Stimulated activated CD4-positive, alpha-beta T cell treated with anti-CD3 and anti-CD28 coated beads, Interleukin-15, amount 100 ng/mL, for 48 hours (primary cell): ENCODE results near the gene LARP6.
"Not testable (repeated sequence)": the region's sequence is repeated elsewhere in the genome, so short reads cannot be mapped to it uniquely, and the experiment has no call there.

Experiments used
- DNase-seq, 2 donors: peaks; one replicate each; pipeline ENCODE4 v3.0.0-alpha.2; 2020; ENCODE audit warnings: low read depth in 2 of 2

The LARP6 gene

GRCh38 chr15:70853973-70854665 is at the start of gene LARP6:
TSS of gene LARP6 (minus strand) at chr15:70854157. CDS start at chr15:70854088, 69 bp downstream.
- DNase-seq: peak in 1 of 2 donors; percentile 7

- DNase-seq: no peak
Observed at GRCh38 chr15:70902107-70902506, 48.1 kb upstream of the LARP6 start.

- DNase-seq: no peak
Observed at GRCh38 chr15:70892912-70893560, 39.1 kb upstream of the LARP6 start.

GRCh38 chr15:70892002-70892911 is 38.3 kb upstream of the LARP6 start, which contains the start of the genes LRRC49 and THAP10:
TSS of gene LRRC49 (plus strand) at chr15:70892826. CDS start at chr15:70892895, 69 bp downstream.
TSS of gene THAP10 (minus strand) at chr15:70892433. CDS start at chr15:70892272, 161 bp downstream.
- DNase-seq: peak in 1 of 2 donors; percentile 26

- DNase-seq: no peak
Observed at GRCh38 chr15:70882361-70882760, 28.4 kb upstream of the LARP6 start.

GRCh38 chr15:70880781-70881180 is 26.8 kb upstream of the LARP6 start:
- no peak for DNase-seq

- no peak for DNase-seq
Observed at GRCh38 chr15:70879401-70879800, 25.4 kb upstream of the LARP6 start.

- no peak for DNase-seq
Observed at GRCh38 chr15:70876683-70877082, 22.7 kb upstream of the LARP6 start.

- no peak for DNase-seq
Observed at GRCh38 chr15:70876011-70876410, 22.1 kb upstream of the LARP6 start.

- no peak for DNase-seq
Observed at GRCh38 chr15:70875001-70875782, 21.2 kb upstream of the LARP6 start.

GRCh38 chr15:70873232-70874054 is 19.5 kb upstream of the LARP6 start:
- DNase-seq: no peak

GRCh38 chr15:70871490-70871889 is 17.5 kb upstream of the LARP6 start:
- DNase-seq: not testable (repeated sequence)

GRCh38 chr15:70870051-70870450 is 16.1 kb upstream of the LARP6 start:
- no peak for DNase-seq

- DNase-seq: no peak
Observed at GRCh38 chr15:70869346-70869745, 15.4 kb upstream of the LARP6 start.

GRCh38 chr15:70867911-70868467 is 14.0 kb upstream of the LARP6 start:
- DNase-seq: no peak

- no peak for DNase-seq
Observed at GRCh38 chr15:70866982-70867641, 13.2 kb upstream of the LARP6 start.

GRCh38 chr15:70863450-70864218 is 9.7 kb upstream of the LARP6 start:
- DNase-seq: no peak

GRCh38 chr15:70859998-70860397 is 6.0 kb upstream of the LARP6 start:
- DNase-seq: no peak
